HEK293 (cell line): ENCODE results near the gene MAPT.

Source experiments
- CTCF ChIA-PET: fragments of 350-600 bp; formaldehyde crosslinking; extraction: SDS; loops from one replicate; lab custom pipeline; 2021; ENCODE audit warnings: antibody characterized with exemption; lab: Yijun Ruan, JAX
- POLR2A ChIA-PET: fragments of 300-600 bp; formaldehyde crosslinking; extraction: SDS; loops from one replicate; lab custom pipeline; 2020; ENCODE audit warnings: antibody characterized with exemption, inconsistent platforms; lab: Yijun Ruan, JAX
- H3K27ac ChIP-seq: fragments of 200-500 bp; sonication (Bioruptor generic); 2 replicates; pipeline ENCODE4 v1.5.1; 2014; ENCODE audit warnings: low read depth, low read length, control low read depth, inconsistent platforms; ENCODE audit errors: extremely low read depth
- H3K36me3 ChIP-seq, 2 experiments: fragments of 200-500 bp in 1 of 2; sonication (Bioruptor generic) in 1 of 2; 1 replicate in 1 of 2; 2 replicates in 1 of 2; pipeline ENCODE4 v1.5.1; 2014 to 2017; ENCODE audit warnings: inconsistent platforms in 2 of 2, low read length in 2 of 2; ENCODE audit not compliant: control insufficient read depth in 2 of 2, insufficient read depth in 1 of 2
- H3K4me1 ChIP-seq: fragments of 200-500 bp; sonication (Bioruptor generic); 2 replicates; pipeline ENCODE4 v1.5.1; 2014; ENCODE audit warnings: mild to moderate bottlenecking, low read length, inconsistent platforms; ENCODE audit not compliant: control insufficient read depth, insufficient read depth
- H3K4me3 ChIP-seq: 2 replicates; pipeline ENCODE4 v1.5.1; 2011; ENCODE audit warnings: low read depth, mild to moderate bottlenecking, control low read depth, low read length, moderate library complexity
- H3K9me3 ChIP-seq: fragments of 200-500 bp; sonication (Bioruptor generic); 2 replicates; pipeline ENCODE4 v1.5.1; 2014; ENCODE audit warnings: low read depth, low read length, inconsistent platforms; ENCODE audit not compliant: control insufficient read depth, insufficient read depth
- FEZF1 ChIP-seq: fragments of 450-650 bp; formaldehyde crosslinking; IDR thresholded peaks from 2 replicates; pipeline ENCODE4 v1.5.1; 2016; ENCODE audit warnings: missing biosample characterization, missing genetic modification characterization
- HOXC10 ChIP-seq: sonication (generic); formaldehyde crosslinking; IDR thresholded peaks from 2 replicates; pipeline ENCODE4 v1.8.1; 2023; ENCODE audit warnings: mild to moderate bottlenecking, missing genetic modification reagents
- KLF7 ChIP-seq: fragments of 450-650 bp; formaldehyde crosslinking; IDR thresholded peaks from 2 replicates; pipeline ENCODE4 v1.5.1; 2016; ENCODE audit warnings: missing biosample characterization, missing genetic modification characterization, borderline replicate concordance
- PRDM1 ChIP-seq: fragments of 450-650 bp; formaldehyde crosslinking; IDR thresholded peaks from 2 replicates; pipeline ENCODE4; 2016; ENCODE audit warnings: missing biosample characterization, missing genetic modification characterization
- RBAK ChIP-seq: fragments of 450-650 bp; formaldehyde crosslinking; IDR thresholded peaks from 2 replicates; pipeline ENCODE4 v1.5.1; 2016; ENCODE audit warnings: missing biosample characterization, missing genetic modification characterization
- ZBTB21 ChIP-seq: fragments of 450-650 bp; formaldehyde crosslinking; IDR thresholded peaks from 2 replicates; pipeline ENCODE4 v1.5.1; 2017; ENCODE audit warnings: missing biosample characterization, missing genetic modification characterization
- ZBTB6 ChIP-seq: fragments of 450-650 bp; formaldehyde crosslinking; IDR thresholded peaks from 2 replicates; pipeline ENCODE4 v1.5.1; 2017; ENCODE audit warnings: missing biosample characterization, missing genetic modification characterization
- ZEB2 ChIP-seq: fragments of 450-650 bp; formaldehyde crosslinking; IDR thresholded peaks from 2 replicates; pipeline ENCODE4 v1.5.1; 2016; ENCODE audit warnings: missing biosample characterization, missing genetic modification characterization
- ZFP41 ChIP-seq: fragments of 450-650 bp; formaldehyde crosslinking; IDR thresholded peaks from 2 replicates; pipeline ENCODE4 v1.5.1; 2016; ENCODE audit warnings: missing biosample characterization, missing genetic modification characterization, borderline replicate concordance
- ZNF2 ChIP-seq: fragments of 450-650 bp; formaldehyde crosslinking; IDR thresholded peaks from 2 replicates; pipeline ENCODE4 v1.5.1; 2016; ENCODE audit warnings: missing biosample characterization, missing genetic modification characterization
- ZNF391 ChIP-seq: fragments of 450-650 bp; formaldehyde crosslinking; IDR thresholded peaks from 2 replicates; pipeline ENCODE4 v1.5.1; 2016; ENCODE audit warnings: low read depth, missing biosample characterization, missing genetic modification characterization, borderline replicate concordance
- ZNF530 ChIP-seq: fragments of 450-650 bp; formaldehyde crosslinking; IDR thresholded peaks from 2 replicates; pipeline ENCODE4 v1.5.1; 2016; ENCODE audit warnings: low read depth, missing biosample characterization, missing genetic modification characterization
- ZNF544 ChIP-seq: fragments of 450-650 bp; formaldehyde crosslinking; IDR thresholded peaks from 2 replicates; pipeline ENCODE4 v1.5.0; 2017; ENCODE audit warnings: missing biosample characterization, missing genetic modification characterization
- ZNF561 ChIP-seq: fragments of 450-650 bp; IDR thresholded peaks from 2 replicates; pipeline ENCODE4 v1.5.1; 2018; ENCODE audit warnings: missing biosample characterization, missing genetic modification characterization, borderline replicate concordance
- ZNF600 ChIP-seq: fragments of 450-650 bp; formaldehyde crosslinking; IDR thresholded peaks from 2 replicates; pipeline ENCODE4 v1.5.1; 2016; ENCODE audit warnings: missing biosample characterization, missing genetic modification characterization
- ZNF664 ChIP-seq: fragments of 450-650 bp; formaldehyde crosslinking; IDR thresholded peaks from 2 replicates; pipeline ENCODE4 v1.5.1; 2016; ENCODE audit warnings: missing biosample characterization, missing genetic modification characterization
- ZNF843 ChIP-seq: fragments of 450-650 bp; formaldehyde crosslinking; IDR thresholded peaks from 2 replicates; pipeline ENCODE4 v1.5.1; 2016; ENCODE audit warnings: missing biosample characterization, missing genetic modification characterization
- ZSCAN16 ChIP-seq: fragments of 450-650 bp; formaldehyde crosslinking; IDR thresholded peaks from 2 replicates; pipeline ENCODE4 v1.5.1; 2016; ENCODE audit warnings: missing biosample characterization, missing genetic modification characterization
- TF ChIP-seq, protein P1 (sequence below): fragments of 450-650 bp; formaldehyde crosslinking; IDR thresholded peaks from 2 replicates; pipeline ENCODE4 v1.5.1; 2016; ENCODE audit warnings: missing biosample characterization, missing genetic modification characterization, low read depth
- TF ChIP-seq, protein P2 (sequence below): fragments of 450-650 bp; formaldehyde crosslinking; IDR thresholded peaks from 2 replicates; pipeline ENCODE4 v1.5.1; 2016; ENCODE audit warnings: missing biosample characterization, missing genetic modification characterization
- TF ChIP-seq, protein P3 (sequence below): fragments of 450-650 bp; formaldehyde crosslinking; IDR thresholded peaks from 2 replicates; pipeline ENCODE4 v1.5.1; 2017; ENCODE audit warnings: missing biosample characterization, mild to moderate bottlenecking, missing genetic modification characterization, moderate library complexity

MAPT gene

DNA sequence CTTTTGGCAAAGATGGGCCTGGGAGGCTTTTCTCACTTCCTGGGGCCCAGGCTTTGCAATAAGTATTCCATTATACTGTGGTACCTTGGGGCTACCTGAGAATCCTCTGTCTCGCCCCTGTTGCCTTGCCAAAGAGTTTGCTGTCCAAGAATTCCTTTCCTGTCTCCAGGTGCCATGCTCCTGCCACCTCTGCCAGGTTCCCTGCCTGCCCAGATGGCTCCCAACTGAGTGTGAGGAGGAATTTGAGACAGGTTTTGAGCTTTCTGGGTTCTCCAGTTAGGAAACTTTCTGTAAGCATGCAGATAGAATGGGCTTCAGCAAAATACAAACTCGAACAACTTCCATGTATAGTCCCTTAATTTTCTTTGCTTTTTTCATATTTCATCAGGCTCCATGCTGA is 5.8 kb downstream of the MAPT start:
- TF ChIP-seq ZNF391 (tag by site-specific recombination), result no peak
- no peak for TF ChIP-seq PRDM1
- TF ChIP-seq ZNF843 (tag by site-specific recombination), result no peak
- TF ChIP-seq FEZF1 (tag by site-specific recombination), result no peak
- TF ChIP-seq HOXC10 (CRISPR knock-in tag), result no peak
- no peak for TF ChIP-seq ZNF2 (tag by site-specific recombination)
- TF ChIP-seq, protein P1, sequence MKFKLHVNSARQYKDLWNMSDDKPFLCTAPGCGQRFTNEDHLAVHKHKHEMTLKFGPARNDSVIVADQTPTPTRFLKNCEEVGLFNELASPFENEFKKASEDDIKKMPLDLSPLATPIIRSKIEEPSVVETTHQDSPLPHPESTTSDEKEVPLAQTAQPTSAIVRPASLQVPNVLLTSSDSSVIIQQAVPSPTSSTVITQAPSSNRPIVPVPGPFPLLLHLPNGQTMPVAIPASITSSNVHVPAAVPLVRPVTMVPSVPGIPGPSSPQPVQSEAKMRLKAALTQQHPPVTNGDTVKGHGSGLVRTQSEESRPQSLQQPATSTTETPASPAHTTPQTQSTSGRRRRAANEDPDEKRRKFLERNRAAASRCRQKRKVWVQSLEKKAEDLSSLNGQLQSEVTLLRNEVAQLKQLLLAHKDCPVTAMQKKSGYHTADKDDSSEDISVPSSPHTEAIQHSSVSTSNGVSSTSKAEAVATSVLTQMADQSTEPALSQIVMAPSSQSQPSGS (tag by site-specific recombination), result no peak
- TF ChIP-seq ZNF544 (tag by site-specific recombination), result no peak
- no peak for TF ChIP-seq ZBTB6 (tag by site-specific recombination)
- no peak for TF ChIP-seq ZEB2
- TF ChIP-seq ZNF530 (tag by site-specific recombination), result no peak
- no peak for TF ChIP-seq RBAK (tag by site-specific recombination)
- no peak for TF ChIP-seq KLF7 (tag by site-specific recombination)
- no peak for TF ChIP-seq ZBTB21
- TF ChIP-seq, protein P2, sequence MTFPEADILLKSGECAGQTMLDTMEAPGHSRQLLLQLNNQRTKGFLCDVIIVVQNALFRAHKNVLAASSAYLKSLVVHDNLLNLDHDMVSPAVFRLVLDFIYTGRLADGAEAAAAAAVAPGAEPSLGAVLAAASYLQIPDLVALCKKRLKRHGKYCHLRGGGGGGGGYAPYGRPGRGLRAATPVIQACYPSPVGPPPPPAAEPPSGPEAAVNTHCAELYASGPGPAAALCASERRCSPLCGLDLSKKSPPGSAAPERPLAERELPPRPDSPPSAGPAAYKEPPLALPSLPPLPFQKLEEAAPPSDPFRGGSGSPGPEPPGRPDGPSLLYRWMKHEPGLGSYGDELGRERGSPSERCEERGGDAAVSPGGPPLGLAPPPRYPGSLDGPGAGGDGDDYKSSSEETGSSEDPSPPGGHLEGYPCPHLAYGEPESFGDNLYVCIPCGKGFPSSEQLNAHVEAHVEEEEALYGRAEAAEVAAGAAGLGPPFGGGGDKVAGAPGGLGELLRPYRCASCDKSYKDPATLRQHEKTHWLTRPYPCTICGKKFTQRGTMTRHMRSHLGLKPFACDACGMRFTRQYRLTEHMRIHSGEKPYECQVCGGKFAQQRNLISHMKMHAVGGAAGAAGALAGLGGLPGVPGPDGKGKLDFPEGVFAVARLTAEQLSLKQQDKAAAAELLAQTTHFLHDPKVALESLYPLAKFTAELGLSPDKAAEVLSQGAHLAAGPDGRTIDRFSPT (tag by site-specific recombination), result no peak
- TF ChIP-seq ZNF600, result no peak
- no peak for TF ChIP-seq ZFP41 (tag by site-specific recombination)
- TF ChIP-seq, protein P3, sequence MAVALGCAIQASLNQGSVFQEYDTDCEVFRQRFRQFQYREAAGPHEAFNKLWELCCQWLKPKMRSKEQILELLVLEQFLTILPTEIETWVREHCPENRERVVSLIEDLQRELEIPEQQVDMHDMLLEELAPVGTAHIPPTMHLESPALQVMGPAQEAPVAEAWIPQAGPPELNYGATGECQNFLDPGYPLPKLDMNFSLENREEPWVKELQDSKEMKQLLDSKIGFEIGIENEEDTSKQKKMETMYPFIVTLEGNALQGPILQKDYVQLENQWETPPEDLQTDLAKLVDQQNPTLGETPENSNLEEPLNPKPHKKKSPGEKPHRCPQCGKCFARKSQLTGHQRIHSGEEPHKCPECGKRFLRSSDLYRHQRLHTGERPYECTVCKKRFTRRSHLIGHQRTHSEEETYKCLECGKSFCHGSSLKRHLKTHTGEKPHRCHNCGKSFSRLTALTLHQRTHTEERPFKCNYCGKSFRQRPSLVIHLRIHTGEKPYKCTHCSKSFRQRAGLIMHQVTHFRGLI, result no peak
- no peak for TF ChIP-seq ZNF561 (tag by site-specific recombination)
- Histone ChIP-seq H3K36me3 (no peaks in the 10 kb centered on the region; a peak in 1 of 3 replicates), H3K4me1 (peaks cover 8% of the 10 kb centered on the region; the same call in 1 of the 2 replicates), H3K4me3 (no peak overlapping the region), H3K9me3 (no peaks in the 10 kb centered on the region), H3K27ac (no peak overlapping the region)
- CTCF ChIA-PET, result interaction anchor here (0.6 to 1.1 kb wide), 3 partner anchors 49 to 113 kb away, joined by 3 to 4 read pairs (median 3); no protein-coding TSS in a partner anchor
- POLR2A ChIA-PET, result interaction anchor here (0.5 kb wide), 1 partner anchor 368 kb away, joined by 4 read pairs; no protein-coding TSS in a partner anchor

DNA sequence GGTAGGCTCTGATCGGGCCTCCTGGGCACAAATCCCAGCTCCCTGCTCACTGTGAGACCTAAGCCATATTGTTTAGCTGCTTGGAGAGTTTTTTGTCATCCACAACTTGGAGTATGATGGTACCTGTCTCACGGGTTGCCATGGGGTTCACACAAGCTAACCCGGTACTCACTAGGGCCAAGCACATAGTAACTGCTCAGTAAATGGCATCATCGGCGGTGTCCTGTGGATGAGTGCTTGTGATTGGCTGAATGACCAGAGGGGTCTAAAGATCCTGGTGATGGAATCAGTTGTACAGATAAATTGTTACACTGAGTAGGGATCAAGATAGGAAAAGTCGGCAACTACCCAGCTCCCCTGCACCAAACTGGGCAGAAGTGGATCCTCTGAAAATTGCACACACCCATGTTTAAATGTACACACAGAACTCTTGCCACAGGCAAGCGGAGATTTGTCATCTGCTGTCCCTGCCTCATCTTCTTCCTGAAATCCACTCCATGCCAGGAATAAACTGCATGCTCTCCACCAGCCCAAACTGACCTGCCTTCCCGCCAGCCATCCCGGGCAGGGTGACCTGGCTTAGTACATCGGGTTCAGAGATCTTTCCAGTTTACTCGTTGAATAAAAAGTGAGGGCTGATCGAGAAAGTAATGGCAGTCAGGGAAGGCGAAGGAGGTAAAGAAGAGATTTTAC is 6.5 kb downstream of the MAPT start:
- CTCF ChIA-PET, result interaction anchor here (0.6 kb wide), 1 partner anchor 114 kb away, joined by 3 read pairs; no protein-coding TSS in a partner anchor
- peaks cover 6% of the 10 kb centered on the region; the same call in 1 of the 2 replicates for H3K4me1 ChIP-seq
- POLR2A ChIA-PET, result no interaction called here
- no peak overlapping the region for H3K4me3 ChIP-seq
- TF ChIP-seq ZNF664, result peak; percentile 54; the same call in 1 of the 2 replicates
- no peak for TF ChIP-seq ZSCAN16 (tag by site-specific recombination)
- no peaks in the 10 kb centered on the region for H3K9me3 ChIP-seq
- H3K36me3 ChIP-seq, result no peaks in the 10 kb centered on the region; a peak in 1 of 3 replicates
- H3K27ac ChIP-seq, result no peak overlapping the region
